Measurements from ENCODE around the gene TEKT5. TPM values are rescaled to one million over a fixed set of nuclear protein-coding genes. Genes with fewer than 3 reads are reported as not detected.
"Not testable (repeated sequence)": the region's sequence is repeated elsewhere in the genome, so short reads cannot be mapped to it uniquely, and the experiment has no call there.

Gene TEKT5
- total RNA-seq, 1 experiment from 2014 or later = not detected

GRCh38 chr16:10681310-10682308 lies 13.1 kb downstream of the TEKT5 start:
- Histone ChIP-seq H3K27ac (no peak overlapping the region), H3K9me3 (ENCODE audit: insufficient read depth, low read depth) (no peaks in the 10 kb centered on the region), H3K4me2 (no peak overlapping the region), H2AFZ (no peak overlapping the region), H3K27me3 (ENCODE audit: insufficient read depth, low read depth) (no peaks in the 10 kb centered on the region), H3K9me2 (ENCODE audit: insufficient read depth) (no peaks in the 10 kb centered on the region), H3K36me3 (ENCODE audit: low read depth) (no peaks in the 10 kb centered on the region), H3F3A (ENCODE audit: insufficient read depth, low read depth) (no peaks in the 10 kb centered on the region), H3K79me2 (ENCODE audit: low read depth) (no peaks in the 10 kb centered on the region), H4K20me1 (ENCODE audit: insufficient read depth) (no peaks in the 10 kb centered on the region), H3K4me1 (replicated peaks; ENCODE audit: insufficient read depth) (no peaks in the 10 kb centered on the region), H3K4me3 (no peak overlapping the region)
- TF ChIP-seq EZH2 (IDR thresholded peaks at IDR 0.05; ENCODE audit: low read depth) = no peak
- TF ChIP-seq CTCF (conservative IDR thresholded peaks at IDR 0.05) = no peak
- POLR2A ChIA-PET (ENCODE audit: unreplicated experiment) = no interaction called here
- intact Hi-C loops (cut with micrococcal nuclease; ENCODE audit: unreplicated experiment) = no loop called here
- CTCF ChIA-PET = no interaction called here
- BruUV-seq (replicated peaks) = no TSS peak
- no peak for DNase-seq

- Histone ChIP-seq H4K20me1 (ENCODE audit: insufficient read depth) (no peaks in the 10 kb centered on the region), H2AFZ (no peak overlapping the region), H3K27me3 (ENCODE audit: insufficient read depth, low read depth) (no peaks in the 10 kb centered on the region), H3F3A (ENCODE audit: insufficient read depth, low read depth) (no peaks in the 10 kb centered on the region), H3K9me2 (ENCODE audit: insufficient read depth) (no peaks in the 10 kb centered on the region), H3K4me1 (replicated peaks; ENCODE audit: insufficient read depth) (no peaks in the 10 kb centered on the region), H3K27ac (no peak overlapping the region), H3K4me3 (no peak overlapping the region), H3K9me3 (ENCODE audit: insufficient read depth, low read depth) (no peaks in the 10 kb centered on the region), H3K36me3 (ENCODE audit: low read depth) (no peaks in the 10 kb centered on the region), H3K79me2 (ENCODE audit: low read depth) (no peaks in the 10 kb centered on the region), H3K4me2 (no peak overlapping the region)
- no peak for DNase-seq
- POLR2A ChIA-PET (ENCODE audit: unreplicated experiment) = no interaction called here
- intact Hi-C loops (cut with micrococcal nuclease; ENCODE audit: unreplicated experiment) = no loop called here
- CTCF ChIA-PET = no interaction called here
- BruUV-seq (replicated peaks) = no TSS peak
- TF ChIP-seq EZH2 (IDR thresholded peaks at IDR 0.05; ENCODE audit: low read depth) (no peak), CTCF (conservative IDR thresholded peaks at IDR 0.05) (no peak)
These were observed 14.8 kb downstream of the TEKT5 start for GRCh38 chr16:10679921-10680320.

- H3K79me2 ChIP-seq (ENCODE audit: low read depth); H4K20me1 ChIP-seq (ENCODE audit: insufficient read depth); H2AFZ ChIP-seq; POLR2A ChIA-PET (ENCODE audit: unreplicated experiment); H3K36me3 ChIP-seq (ENCODE audit: low read depth); H3K9me3 ChIP-seq (ENCODE audit: insufficient read depth, low read depth); H3F3A ChIP-seq (ENCODE audit: insufficient read depth, low read depth); H3K27ac ChIP-seq; BruUV-seq (replicated peaks); DNase-seq; H3K4me2 ChIP-seq; CTCF ChIA-PET; H3K4me3 ChIP-seq; H3K27me3 ChIP-seq (ENCODE audit: insufficient read depth, low read depth); H3K4me1 ChIP-seq (replicated peaks; ENCODE audit: insufficient read depth); intact Hi-C loops (cut with micrococcal nuclease; ENCODE audit: unreplicated experiment); H3K9me2 ChIP-seq (ENCODE audit: insufficient read depth): not testable (repeated sequence)
These were observed 15.3 kb downstream of the TEKT5 start for GRCh38 chr16:10679441-10679840.

All from PC-9 (cell line).